Measurements from ENCODE around the gene LSMEM2. TPM values are rescaled to one million over a fixed set of nuclear protein-coding genes. Genes with fewer than 3 reads are reported as not detected.

LSMEM2 gene
- total RNA-seq, 3 donors from 2014 or later = not detected

DNA sequence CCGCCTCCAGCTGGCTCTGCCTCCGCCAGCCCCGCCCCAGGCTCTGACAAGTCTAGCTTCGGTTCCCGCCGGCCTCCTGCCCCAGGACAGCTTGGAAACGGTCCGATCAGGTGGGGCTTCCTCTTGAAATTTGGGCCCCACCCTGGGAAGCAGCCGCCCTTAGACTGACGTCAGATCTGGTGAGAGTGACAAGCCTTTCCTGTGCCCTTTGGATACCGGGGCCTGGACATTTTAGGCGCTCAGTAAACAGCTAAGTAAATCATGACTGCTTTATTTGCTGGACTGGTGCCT is 20.7 kb downstream of the LSMEM2 start:
- intact Hi-C loops (cut with DNase I; ENCODE audit: low total_unique reads) = loop anchor here (5.0 kb wide), 2 partner anchors 867 to 1038 kb away; no protein-coding TSS in a partner anchor
- peak overlapping the region; percentile 34 to 92 (median 62) for H3K4me3 ChIP-seq
- no peaks in the 10 kb centered on the region for H3K36me3 ChIP-seq
- H3K4me1 ChIP-seq = peaks cover 5 to 11% of the 10 kb centered on the region in 2 donors
- H3K27me3 ChIP-seq = no peaks in the 10 kb centered on the region
- H3K27ac ChIP-seq = peak overlapping the region; percentile 91 to 94
- H3K9me3 ChIP-seq = no peaks in the 10 kb centered on the region
- DNase-seq (ENCODE audit: low spot score in 2 of 2) = no peak
- TF ChIP-seq POLR2A (IDR thresholded peaks at IDR 0.05) = no peak
- TF ChIP-seq POLR2AphosphoS5 (IDR thresholded peaks at IDR 0.05) = peak in 2 of 3 donors; percentile 20 to 29

DNA sequence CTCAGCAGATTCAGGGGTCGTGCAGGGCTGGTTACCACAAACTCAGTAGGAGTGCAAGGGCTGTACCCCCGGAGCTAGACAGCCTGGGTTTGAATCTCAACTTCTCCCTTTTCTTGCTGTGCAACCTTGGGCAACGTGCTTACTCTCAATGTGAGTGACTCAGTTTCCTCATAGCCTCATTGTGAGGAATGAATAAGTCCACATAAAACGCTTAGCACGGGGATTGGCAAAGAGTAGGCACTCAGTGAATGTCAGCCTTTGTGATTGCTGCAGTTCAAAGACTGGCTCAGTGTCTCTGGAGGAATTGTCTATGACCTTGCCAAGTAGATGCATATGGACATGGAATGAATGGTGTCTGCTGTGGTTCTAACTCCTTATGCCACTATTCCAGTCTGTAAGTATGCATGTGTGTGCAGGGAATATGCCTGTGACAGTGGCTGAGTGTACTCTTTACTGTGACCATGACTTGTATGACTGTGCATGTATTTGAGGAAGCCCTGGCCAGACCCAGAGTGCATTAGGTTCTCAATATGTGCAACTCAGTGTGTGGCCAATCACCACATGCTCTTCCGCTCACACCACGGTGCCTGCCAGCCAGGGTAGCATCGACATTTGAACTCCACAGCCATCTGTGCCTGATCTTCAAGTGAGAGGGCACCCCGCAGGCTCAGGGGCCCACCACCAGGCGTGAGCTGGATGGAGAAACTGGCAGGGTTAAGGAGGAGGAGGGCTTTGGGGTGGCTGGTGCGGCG is 21.2 kb downstream of the LSMEM2 start:
- Histone ChIP-seq H3K4me1 (peaks cover 5 to 11% of the 10 kb centered on the region in 2 donors), H3K27ac (peak overlapping the region; percentile 91 to 94), H3K36me3 (no peaks in the 10 kb centered on the region), H3K27me3 (no peaks in the 10 kb centered on the region), H3K4me3 (peak overlapping the region; percentile 34 to 92 (median 62)), H3K9me3 (no peaks in the 10 kb centered on the region)
- DNase-seq (ENCODE audit: low spot score in 2 of 2) = no peak
- intact Hi-C loops (cut with DNase I; ENCODE audit: low total_unique reads) = loop anchor here (5.0 kb wide), 2 partner anchors 868 to 1037 kb away; no protein-coding TSS in a partner anchor
- no peak for TF ChIP-seq POLR2AphosphoS5 (IDR thresholded peaks at IDR 0.05)
- TF ChIP-seq POLR2A (IDR thresholded peaks at IDR 0.05) = no peak
- TF ChIP-seq, protein P1, sequence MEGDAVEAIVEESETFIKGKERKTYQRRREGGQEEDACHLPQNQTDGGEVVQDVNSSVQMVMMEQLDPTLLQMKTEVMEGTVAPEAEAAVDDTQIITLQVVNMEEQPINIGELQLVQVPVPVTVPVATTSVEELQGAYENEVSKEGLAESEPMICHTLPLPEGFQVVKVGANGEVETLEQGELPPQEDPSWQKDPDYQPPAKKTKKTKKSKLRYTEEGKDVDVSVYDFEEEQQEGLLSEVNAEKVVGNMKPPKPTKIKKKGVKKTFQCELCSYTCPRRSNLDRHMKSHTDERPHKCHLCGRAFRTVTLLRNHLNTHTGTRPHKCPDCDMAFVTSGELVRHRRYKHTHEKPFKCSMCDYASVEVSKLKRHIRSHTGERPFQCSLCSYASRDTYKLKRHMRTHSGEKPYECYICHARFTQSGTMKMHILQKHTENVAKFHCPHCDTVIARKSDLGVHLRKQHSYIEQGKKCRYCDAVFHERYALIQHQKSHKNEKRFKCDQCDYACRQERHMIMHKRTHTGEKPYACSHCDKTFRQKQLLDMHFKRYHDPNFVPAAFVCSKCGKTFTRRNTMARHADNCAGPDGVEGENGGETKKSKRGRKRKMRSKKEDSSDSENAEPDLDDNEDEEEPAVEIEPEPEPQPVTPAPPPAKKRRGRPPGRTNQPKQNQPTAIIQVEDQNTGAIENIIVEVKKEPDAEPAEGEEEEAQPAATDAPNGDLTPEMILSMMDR (IDR thresholded peaks at IDR 0.05) = no peak

DNA sequence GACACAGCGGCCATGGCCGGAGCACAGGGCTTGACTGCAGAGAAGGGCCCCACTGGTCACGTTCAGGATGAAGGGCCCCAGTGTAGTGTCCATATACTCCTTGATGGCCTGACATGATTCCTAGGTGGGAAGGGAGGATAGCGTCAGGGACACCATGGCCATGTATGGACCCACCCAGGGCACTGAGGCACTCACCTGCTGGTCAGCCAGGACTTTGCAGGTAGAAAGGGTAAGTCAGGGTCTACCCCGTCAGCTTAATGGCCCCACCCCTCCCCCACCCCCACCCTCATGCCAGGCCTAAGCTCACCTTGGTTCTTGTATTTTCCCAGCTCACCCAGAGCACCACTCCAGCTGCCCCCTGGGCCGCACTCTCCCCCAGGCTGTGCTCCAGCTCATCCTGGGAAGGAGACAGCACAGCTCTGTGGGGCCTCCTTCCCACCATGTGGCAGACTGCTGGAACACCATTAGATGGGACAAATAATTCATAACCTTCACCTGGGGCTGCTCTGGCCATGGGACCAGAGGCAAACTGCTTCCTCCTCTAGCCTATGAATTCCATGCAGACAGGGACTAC is 21.9 kb downstream of the LSMEM2 start:
- no peaks in the 10 kb centered on the region for H3K27me3 ChIP-seq
- no peaks in the 10 kb centered on the region for H3K36me3 ChIP-seq
- H3K4me1 ChIP-seq = peaks cover 5 to 11% of the 10 kb centered on the region in 2 donors
- intact Hi-C loops (cut with DNase I; ENCODE audit: low total_unique reads) = no loop called here
- peak overlapping the region in 1 of 3 donors; percentile 92 for H3K4me3 ChIP-seq
- no peaks in the 10 kb centered on the region for H3K9me3 ChIP-seq
- peak overlapping the region; percentile 91 to 94 for H3K27ac ChIP-seq
- DNase-seq (ENCODE audit: low spot score in 2 of 2) = no peak
- TF ChIP-seq, protein P1 (IDR thresholded peaks at IDR 0.05) = no peak

DNA sequence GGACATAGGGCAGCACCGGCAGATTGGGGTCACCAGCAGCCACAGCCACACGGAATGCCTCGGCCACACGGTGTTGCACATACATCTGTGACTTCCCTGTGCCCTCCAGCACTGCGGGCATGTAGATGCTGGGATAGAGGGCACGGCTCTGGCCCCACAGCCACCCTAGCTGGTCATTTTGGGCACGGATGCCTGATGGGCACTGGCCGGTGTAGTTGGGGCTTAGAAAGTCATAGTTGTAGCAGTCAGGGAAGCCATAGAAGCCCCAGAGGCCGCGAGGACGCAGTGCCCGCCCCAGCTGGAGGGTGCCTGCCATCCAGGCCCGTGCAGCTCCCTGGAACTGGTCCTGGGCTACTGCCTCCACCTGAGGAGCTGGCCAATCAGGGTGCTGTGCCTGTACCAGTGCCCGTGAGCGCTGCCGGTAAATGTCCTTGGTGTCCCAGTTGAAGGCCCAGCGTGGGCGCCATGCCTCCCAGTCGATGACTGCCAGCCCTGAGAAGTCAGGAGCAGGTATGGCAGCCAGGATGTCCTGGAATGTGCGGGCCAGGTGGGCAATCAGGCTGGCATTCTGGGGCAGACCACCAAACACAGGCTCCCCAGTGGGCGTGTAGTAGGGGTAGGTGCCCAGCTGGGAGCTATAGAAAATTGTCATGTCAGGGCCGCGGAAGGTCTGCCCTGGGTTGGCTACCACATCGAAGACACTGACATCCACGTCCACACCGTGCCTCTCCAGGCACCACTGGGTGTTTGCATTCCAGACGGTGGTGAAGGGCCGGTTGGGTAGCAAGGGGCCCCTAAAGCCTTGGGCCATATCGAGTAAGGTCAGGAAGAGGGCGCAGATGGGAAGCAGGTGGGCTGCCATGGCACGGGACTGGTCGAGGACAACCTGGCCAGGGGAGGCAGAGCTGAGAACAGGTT is 23.5 kb downstream of the LSMEM2 start:
- Histone ChIP-seq H3K27me3 (no peaks in the 10 kb centered on the region), H3K4me3 (peak overlapping the region; percentile 12 to 56 (median 24)), H3K27ac (peak overlapping the region; percentile 67 to 88), H3K4me1 (peaks cover 5 to 11% of the 10 kb centered on the region in 2 donors), H3K9me3 (no peaks in the 10 kb centered on the region), H3K36me3 (no peaks in the 10 kb centered on the region)
- TF ChIP-seq POLR2AphosphoS5 (IDR thresholded peaks at IDR 0.05) = no peak
- TF ChIP-seq, protein P1 (IDR thresholded peaks at IDR 0.05) = no peak
- DNase-seq (ENCODE audit: low spot score in 2 of 2) = no peak
- intact Hi-C loops (cut with DNase I; ENCODE audit: low total_unique reads) = no loop called here

DNA sequence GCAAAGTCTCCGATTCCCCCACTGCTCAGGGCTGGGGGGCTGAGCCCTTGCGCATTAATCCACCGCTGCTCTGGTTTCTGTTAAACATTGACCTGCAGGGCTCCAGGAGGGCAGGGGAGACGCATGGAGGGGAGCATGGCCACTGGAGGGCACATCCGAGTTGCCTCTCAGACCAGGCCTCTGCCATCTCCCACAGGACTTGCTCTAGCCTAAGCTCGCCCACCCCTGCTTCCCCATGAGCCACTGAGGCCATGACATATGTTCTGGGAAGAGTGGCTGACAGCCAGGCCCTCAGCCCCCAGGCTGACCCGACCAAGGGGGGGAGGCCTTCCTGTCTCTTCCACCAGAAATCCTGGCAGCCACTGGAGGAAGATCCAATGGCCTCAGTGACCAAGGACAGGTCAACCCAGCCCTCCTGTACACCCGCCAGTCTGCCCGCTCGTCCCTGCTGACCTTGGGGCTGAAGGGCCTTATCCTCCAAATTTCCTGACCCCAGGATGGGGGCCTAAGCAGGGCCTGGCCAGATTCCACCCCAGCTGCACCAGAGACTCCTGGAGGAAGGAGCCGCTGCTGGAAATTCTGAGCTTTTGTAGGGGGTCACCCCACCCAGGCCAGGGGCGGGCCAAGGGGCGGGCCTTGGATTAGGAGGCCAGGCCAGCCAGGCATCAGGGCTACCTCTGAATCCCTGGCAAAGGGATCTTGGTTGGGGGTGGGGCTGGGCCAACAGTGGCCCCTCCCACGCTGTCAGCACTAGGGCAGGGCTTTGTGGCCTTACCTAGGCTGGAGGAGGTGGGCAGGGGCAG is 24.3 kb downstream of the LSMEM2 start, which contains the start of gene HYAL1:
TSS of gene HYAL1 (minus strand) at position 562 of the 803 bp plus-strand sequence. CDS start 618 bp downstream, outside the sequence.
- Histone ChIP-seq H3K36me3 (no peaks in the 10 kb centered on the region), H3K27ac (peak within 1 kb of the TSS; percentile 67 to 88), H3K4me3 (peak within 1 kb of the TSS; percentile 12 to 56 (median 24)), H3K4me1 (peaks cover 5% of the 10 kb centered on the region in 2 donors), H3K9me3 (no peaks in the 10 kb centered on the region), H3K27me3 (no peaks in the 10 kb centered on the region)
- intact Hi-C loops (cut with DNase I; ENCODE audit: low total_unique reads) = no loop called here
- TF ChIP-seq POLR2AphosphoS5 (IDR thresholded peaks at IDR 0.05) (peak in 1 of 3 donors; percentile 15), POLR2A (IDR thresholded peaks at IDR 0.05) (no peak)
- TF ChIP-seq, protein P1 (IDR thresholded peaks at IDR 0.05) = no peak
- no peak for DNase-seq (ENCODE audit: low spot score in 2 of 2)
